HEK293 (cell line): ENCODE data around the gene ABHD12B.
A peak's percentile ranks its signal among the peaks of the same experiment; 100 is the strongest.

Experiments
- FEZF1 ChIP-seq: fragments of 450-650 bp; formaldehyde crosslinking; IDR thresholded peaks from 2 replicates; pipeline ENCODE4 v1.5.1; 2016; ENCODE audit warnings: missing biosample characterization, missing genetic modification characterization
- MZF1 ChIP-seq: fragments of 450-650 bp; formaldehyde crosslinking; IDR thresholded peaks from 2 replicates; pipeline ENCODE4 v1.5.1; 2017; ENCODE audit warnings: missing biosample characterization, missing genetic modification characterization, borderline replicate concordance
- SP2 ChIP-seq: fragments of 450-650 bp; formaldehyde crosslinking; IDR thresholded peaks from 2 replicates; pipeline ENCODE4 v1.5.1; 2016; ENCODE audit warnings: missing biosample characterization, missing genetic modification characterization
- SP3 ChIP-seq: fragments of 450-650 bp; formaldehyde crosslinking; IDR thresholded peaks from 2 replicates; pipeline ENCODE4 v1.5.1; 2016; ENCODE audit warnings: missing biosample characterization, missing genetic modification characterization
- YY2 ChIP-seq: fragments of 450-650 bp; formaldehyde crosslinking; IDR thresholded peaks from 2 replicates; pipeline ENCODE4 v1.5.1; 2016; ENCODE audit warnings: missing biosample characterization, missing genetic modification characterization
- ZFHX2 ChIP-seq: fragments of 450-650 bp; formaldehyde crosslinking; conservative IDR thresholded peaks from 2 replicates; pipeline ENCODE4 v1.5.1; 2016; ENCODE audit warnings: missing biosample characterization, missing genetic modification characterization
- ZFP37 ChIP-seq: fragments of 450-650 bp; formaldehyde crosslinking; IDR thresholded peaks from 2 replicates; pipeline ENCODE4 v1.5.1; 2016; ENCODE audit warnings: missing biosample characterization, missing genetic modification characterization
- ZNF214 ChIP-seq: fragments of 450-650 bp; formaldehyde crosslinking; IDR thresholded peaks from 2 replicates; pipeline ENCODE4 v1.5.1; 2017; ENCODE audit warnings: missing biosample characterization, mild to moderate bottlenecking, missing genetic modification characterization, borderline replicate concordance
- ZNF221 ChIP-seq: fragments of 450-650 bp; formaldehyde crosslinking; IDR thresholded peaks from 2 replicates; pipeline ENCODE4 v1.5.1; 2017; ENCODE audit warnings: missing biosample characterization, missing genetic modification characterization, borderline replicate concordance
- ZNF248 ChIP-seq: fragments of 450-650 bp; formaldehyde crosslinking; IDR thresholded peaks from 2 replicates; pipeline ENCODE4 v1.5.1; 2017; ENCODE audit warnings: missing biosample characterization, missing genetic modification characterization
- ZNF394 ChIP-seq: fragments of 450-650 bp; formaldehyde crosslinking; IDR thresholded peaks from 2 replicates; pipeline ENCODE4 v1.5.1; 2016; ENCODE audit warnings: missing biosample characterization, missing genetic modification characterization, mild to moderate bottlenecking, moderate library complexity, borderline replicate concordance
- ZNF404 ChIP-seq: fragments of 450-650 bp; formaldehyde crosslinking; IDR thresholded peaks from 2 replicates; pipeline ENCODE4 v1.5.1; 2017; ENCODE audit warnings: missing biosample characterization, missing genetic modification characterization
- ZNF544 ChIP-seq: fragments of 450-650 bp; formaldehyde crosslinking; IDR thresholded peaks from 2 replicates; pipeline ENCODE4 v1.5.0; 2017; ENCODE audit warnings: missing biosample characterization, missing genetic modification characterization
- ZNF701 ChIP-seq: fragments of 450-650 bp; formaldehyde crosslinking; IDR thresholded peaks from 2 replicates; pipeline ENCODE4 v1.5.1; 2016; ENCODE audit warnings: missing biosample characterization, missing genetic modification characterization
- ZNF747 ChIP-seq: fragments of 450-650 bp; formaldehyde crosslinking; IDR thresholded peaks from 2 replicates; pipeline ENCODE4 v1.5.1; 2016; ENCODE audit warnings: missing biosample characterization, missing genetic modification characterization
- ZNF785 ChIP-seq: fragments of 450-650 bp; formaldehyde crosslinking; IDR thresholded peaks from 2 replicates; pipeline ENCODE4 v1.5.1; 2016; ENCODE audit warnings: missing biosample characterization, missing genetic modification characterization
- ZSCAN30 ChIP-seq: fragments of 450-650 bp; IDR thresholded peaks from 2 replicates; pipeline ENCODE4 v1.5.1; 2018; ENCODE audit warnings: missing biosample characterization, mild to moderate bottlenecking, missing genetic modification characterization, moderate library complexity
- ZXDB ChIP-seq: fragments of 450-650 bp; formaldehyde crosslinking; IDR thresholded peaks from 2 replicates; pipeline ENCODE4 v1.5.1; 2016; ENCODE audit warnings: missing biosample characterization, missing genetic modification characterization
- TF ChIP-seq, protein P1 (sequence below): fragments of 450-650 bp; formaldehyde crosslinking; IDR thresholded peaks from 2 replicates; pipeline ENCODE4 v1.5.1; 2016; ENCODE audit warnings: missing biosample characterization, missing genetic modification characterization, low read depth
- TF ChIP-seq, protein P2 (sequence below): fragments of 450-650 bp; formaldehyde crosslinking; optimal IDR thresholded peaks from 2 replicates; pipeline ENCODE3; 2016; ENCODE audit warnings: missing biosample characterization, mild to moderate bottlenecking, missing genetic modification characterization
- TF ChIP-seq, protein P3 (sequence below): fragments of 450-650 bp; formaldehyde crosslinking; IDR thresholded peaks from 2 replicates; pipeline ENCODE4 v1.5.1; 2016; ENCODE audit warnings: missing biosample characterization, missing genetic modification characterization
- TF ChIP-seq, protein P4 (sequence below): fragments of 450-650 bp; formaldehyde crosslinking; IDR thresholded peaks from 2 replicates; pipeline ENCODE4 v1.5.1; 2016; ENCODE audit warnings: missing biosample characterization, missing genetic modification characterization
- TF ChIP-seq, protein P5 (sequence below): fragments of 450-650 bp; formaldehyde crosslinking; IDR thresholded peaks from 2 replicates; pipeline ENCODE4 v1.5.1; 2016; ENCODE audit warnings: missing biosample characterization, missing genetic modification characterization, borderline replicate concordance
- TF ChIP-seq, protein P6 (sequence below): fragments of 450-650 bp; formaldehyde crosslinking; IDR thresholded peaks from 2 replicates; pipeline ENCODE4 v1.5.1; 2016; ENCODE audit warnings: missing biosample characterization, missing genetic modification characterization
- TF ChIP-seq, protein P7 (sequence below): fragments of 450-650 bp; formaldehyde crosslinking; IDR thresholded peaks from 2 replicates; pipeline ENCODE4 v1.5.1; 2016; ENCODE audit warnings: missing biosample characterization, missing genetic modification characterization

ABHD12B gene

DNA sequence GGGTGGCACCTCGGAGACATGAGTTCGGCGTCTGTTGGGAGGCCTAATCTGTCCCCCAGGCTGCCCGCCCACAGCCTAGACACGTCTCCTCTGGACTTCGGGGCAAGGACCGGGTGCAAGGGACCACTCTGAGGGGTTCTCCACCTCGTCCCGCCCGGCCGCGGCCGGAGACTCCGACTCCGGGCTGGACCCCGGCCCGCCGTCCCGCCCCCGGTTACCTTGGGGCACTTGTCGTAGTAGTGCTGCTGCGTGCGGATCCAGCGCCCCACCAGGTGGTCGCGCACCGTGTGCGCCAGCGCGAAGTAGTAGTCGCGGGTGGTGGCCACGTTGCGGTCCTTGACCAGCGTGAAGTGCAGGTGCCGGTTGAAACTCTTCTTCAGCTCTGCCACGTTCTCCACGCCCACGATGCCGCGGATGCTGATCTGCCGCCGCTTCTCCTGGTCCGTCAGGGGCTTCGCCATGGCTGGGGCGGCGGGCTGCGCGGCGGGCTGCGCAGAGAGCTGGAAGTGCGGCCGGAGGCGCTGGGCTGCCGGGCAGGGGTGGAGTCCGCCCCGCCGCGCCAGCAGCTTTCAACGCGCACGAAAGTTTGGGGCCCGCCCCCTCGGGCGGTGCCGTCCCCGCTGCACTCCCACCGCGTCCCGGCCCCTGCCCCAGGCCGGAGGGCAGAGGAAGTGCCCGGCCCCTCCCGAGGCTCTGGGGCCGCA lies 72.2 kb downstream of the ABHD12B start, which contains the start of gene PYGL (continued):
- no peak; the same call in 1 of the 2 replicates for TF ChIP-seq ZFP37 (tag by site-specific recombination)
- TF ChIP-seq, protein P1, sequence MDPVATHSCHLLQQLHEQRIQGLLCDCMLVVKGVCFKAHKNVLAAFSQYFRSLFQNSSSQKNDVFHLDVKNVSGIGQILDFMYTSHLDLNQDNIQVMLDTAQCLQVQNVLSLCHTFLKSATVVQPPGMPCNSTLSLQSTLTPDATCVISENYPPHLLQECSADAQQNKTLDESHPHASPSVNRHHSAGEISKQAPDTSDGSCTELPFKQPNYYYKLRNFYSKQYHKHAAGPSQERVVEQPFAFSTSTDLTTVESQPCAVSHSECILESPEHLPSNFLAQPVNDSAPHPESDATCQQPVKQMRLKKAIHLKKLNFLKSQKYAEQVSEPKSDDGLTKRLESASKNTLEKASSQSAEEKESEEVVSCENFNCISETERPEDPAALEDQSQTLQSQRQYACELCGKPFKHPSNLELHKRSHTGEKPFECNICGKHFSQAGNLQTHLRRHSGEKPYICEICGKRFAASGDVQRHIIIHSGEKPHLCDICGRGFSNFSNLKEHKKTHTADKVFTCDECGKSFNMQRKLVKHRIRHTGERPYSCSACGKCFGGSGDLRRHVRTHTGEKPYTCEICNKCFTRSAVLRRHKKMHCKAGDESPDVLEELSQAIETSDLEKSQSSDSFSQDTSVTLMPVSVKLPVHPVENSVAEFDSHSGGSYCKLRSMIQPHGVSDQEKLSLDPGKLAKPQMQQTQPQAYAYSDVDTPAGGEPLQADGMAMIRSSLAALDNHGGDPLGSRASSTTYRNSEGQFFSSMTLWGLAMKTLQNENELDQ (tag by site-specific recombination), result no peak
- no peak for TF ChIP-seq ZNF747
- TF ChIP-seq, protein P2, sequence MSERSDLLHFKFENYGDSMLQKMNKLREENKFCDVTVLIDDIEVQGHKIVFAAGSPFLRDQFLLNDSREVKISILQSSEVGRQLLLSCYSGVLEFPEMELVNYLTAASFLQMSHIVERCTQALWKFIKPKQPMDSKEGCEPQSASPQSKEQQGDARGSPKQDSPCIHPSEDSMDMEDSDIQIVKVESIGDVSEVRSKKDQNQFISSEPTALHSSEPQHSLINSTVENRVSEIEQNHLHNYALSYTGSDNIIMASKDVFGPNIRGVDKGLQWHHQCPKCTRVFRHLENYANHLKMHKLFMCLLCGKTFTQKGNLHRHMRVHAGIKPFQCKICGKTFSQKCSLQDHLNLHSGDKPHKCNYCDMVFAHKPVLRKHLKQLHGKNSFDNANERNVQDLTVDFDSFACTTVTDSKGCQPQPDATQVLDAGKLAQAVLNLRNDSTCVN (tag by site-specific recombination), result peak; percentile 75
- TF ChIP-seq FEZF1, result no peak
- TF ChIP-seq, protein P3, sequence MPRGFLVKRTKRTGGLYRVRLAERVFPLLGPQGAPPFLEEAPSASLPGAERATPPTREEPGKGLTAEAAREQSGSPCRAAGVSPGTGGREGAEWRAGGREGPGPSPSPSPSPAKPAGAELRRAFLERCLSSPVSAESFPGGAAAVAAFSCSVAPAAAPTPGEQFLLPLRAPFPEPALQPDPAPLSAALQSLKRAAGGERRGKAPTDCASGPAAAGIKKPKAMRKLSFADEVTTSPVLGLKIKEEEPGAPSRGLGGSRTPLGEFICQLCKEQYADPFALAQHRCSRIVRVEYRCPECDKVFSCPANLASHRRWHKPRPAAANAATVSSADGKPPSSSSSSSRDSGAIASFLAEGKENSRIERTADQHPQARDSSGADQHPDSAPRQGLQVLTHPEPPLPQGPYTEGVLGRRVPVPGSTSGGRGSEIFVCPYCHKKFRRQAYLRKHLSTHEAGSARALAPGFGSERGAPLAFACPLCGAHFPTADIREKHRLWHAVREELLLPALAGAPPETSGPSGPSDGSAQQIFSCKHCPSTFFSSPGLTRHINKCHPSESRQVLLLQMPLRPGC (tag by site-specific recombination), result 0 out of 2 replicates have a peak, but pooled peaks have one; percentile 18
- TF ChIP-seq ZSCAN30 (tag by site-specific recombination), result peak; percentile 61; the same call in 1 of the 2 replicates
- no peak for TF ChIP-seq ZNF221 (tag by site-specific recombination)
- TF ChIP-seq, protein P4, sequence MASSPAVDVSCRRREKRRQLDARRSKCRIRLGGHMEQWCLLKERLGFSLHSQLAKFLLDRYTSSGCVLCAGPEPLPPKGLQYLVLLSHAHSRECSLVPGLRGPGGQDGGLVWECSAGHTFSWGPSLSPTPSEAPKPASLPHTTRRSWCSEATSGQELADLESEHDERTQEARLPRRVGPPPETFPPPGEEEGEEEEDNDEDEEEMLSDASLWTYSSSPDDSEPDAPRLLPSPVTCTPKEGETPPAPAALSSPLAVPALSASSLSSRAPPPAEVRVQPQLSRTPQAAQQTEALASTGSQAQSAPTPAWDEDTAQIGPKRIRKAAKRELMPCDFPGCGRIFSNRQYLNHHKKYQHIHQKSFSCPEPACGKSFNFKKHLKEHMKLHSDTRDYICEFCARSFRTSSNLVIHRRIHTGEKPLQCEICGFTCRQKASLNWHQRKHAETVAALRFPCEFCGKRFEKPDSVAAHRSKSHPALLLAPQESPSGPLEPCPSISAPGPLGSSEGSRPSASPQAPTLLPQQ, result no peak
- TF ChIP-seq ZNF214 (tag by site-specific recombination), result no peak
- peak; percentile 53 for TF ChIP-seq SP3 (tag by site-specific recombination)
- TF ChIP-seq, protein P5, sequence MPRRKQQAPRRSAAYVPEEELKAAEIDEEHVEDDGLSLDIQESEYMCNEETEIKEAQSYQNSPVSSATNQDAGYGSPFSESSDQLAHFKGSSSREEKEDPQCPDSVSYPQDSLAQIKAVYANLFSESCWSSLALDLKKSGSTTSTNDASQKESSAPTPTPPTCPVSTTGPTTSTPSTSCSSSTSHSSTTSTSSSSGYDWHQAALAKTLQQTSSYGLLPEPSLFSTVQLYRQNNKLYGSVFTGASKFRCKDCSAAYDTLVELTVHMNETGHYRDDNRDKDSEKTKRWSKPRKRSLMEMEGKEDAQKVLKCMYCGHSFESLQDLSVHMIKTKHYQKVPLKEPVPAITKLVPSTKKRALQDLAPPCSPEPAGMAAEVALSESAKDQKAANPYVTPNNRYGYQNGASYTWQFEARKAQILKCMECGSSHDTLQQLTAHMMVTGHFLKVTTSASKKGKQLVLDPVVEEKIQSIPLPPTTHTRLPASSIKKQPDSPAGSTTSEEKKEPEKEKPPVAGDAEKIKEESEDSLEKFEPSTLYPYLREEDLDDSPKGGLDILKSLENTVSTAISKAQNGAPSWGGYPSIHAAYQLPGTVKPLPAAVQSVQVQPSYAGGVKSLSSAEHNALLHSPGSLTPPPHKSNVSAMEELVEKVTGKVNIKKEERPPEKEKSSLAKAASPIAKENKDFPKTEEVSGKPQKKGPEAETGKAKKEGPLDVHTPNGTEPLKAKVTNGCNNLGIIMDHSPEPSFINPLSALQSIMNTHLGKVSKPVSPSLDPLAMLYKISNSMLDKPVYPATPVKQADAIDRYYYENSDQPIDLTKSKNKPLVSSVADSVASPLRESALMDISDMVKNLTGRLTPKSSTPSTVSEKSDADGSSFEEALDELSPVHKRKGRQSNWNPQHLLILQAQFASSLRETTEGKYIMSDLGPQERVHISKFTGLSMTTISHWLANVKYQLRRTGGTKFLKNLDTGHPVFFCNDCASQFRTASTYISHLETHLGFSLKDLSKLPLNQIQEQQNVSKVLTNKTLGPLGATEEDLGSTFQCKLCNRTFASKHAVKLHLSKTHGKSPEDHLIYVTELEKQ (tag by site-specific recombination), result no peak
- peak; percentile 77 for TF ChIP-seq ZFHX2
- no peak for TF ChIP-seq MZF1 (tag by site-specific recombination)
- TF ChIP-seq ZNF394 (tag by site-specific recombination), result peak; percentile 96
- no peak for TF ChIP-seq ZNF701 (tag by site-specific recombination)
- TF ChIP-seq ZNF248 (tag by site-specific recombination), result no peak
- no peak for TF ChIP-seq ZNF785 (tag by site-specific recombination)
- TF ChIP-seq, protein P6, sequence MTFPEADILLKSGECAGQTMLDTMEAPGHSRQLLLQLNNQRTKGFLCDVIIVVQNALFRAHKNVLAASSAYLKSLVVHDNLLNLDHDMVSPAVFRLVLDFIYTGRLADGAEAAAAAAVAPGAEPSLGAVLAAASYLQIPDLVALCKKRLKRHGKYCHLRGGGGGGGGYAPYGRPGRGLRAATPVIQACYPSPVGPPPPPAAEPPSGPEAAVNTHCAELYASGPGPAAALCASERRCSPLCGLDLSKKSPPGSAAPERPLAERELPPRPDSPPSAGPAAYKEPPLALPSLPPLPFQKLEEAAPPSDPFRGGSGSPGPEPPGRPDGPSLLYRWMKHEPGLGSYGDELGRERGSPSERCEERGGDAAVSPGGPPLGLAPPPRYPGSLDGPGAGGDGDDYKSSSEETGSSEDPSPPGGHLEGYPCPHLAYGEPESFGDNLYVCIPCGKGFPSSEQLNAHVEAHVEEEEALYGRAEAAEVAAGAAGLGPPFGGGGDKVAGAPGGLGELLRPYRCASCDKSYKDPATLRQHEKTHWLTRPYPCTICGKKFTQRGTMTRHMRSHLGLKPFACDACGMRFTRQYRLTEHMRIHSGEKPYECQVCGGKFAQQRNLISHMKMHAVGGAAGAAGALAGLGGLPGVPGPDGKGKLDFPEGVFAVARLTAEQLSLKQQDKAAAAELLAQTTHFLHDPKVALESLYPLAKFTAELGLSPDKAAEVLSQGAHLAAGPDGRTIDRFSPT (tag by site-specific recombination), result 0 out of 2 replicates have a peak, but pooled peaks have one; percentile 69
- no peak for TF ChIP-seq ZNF404 (tag by site-specific recombination)
- TF ChIP-seq, protein P7, sequence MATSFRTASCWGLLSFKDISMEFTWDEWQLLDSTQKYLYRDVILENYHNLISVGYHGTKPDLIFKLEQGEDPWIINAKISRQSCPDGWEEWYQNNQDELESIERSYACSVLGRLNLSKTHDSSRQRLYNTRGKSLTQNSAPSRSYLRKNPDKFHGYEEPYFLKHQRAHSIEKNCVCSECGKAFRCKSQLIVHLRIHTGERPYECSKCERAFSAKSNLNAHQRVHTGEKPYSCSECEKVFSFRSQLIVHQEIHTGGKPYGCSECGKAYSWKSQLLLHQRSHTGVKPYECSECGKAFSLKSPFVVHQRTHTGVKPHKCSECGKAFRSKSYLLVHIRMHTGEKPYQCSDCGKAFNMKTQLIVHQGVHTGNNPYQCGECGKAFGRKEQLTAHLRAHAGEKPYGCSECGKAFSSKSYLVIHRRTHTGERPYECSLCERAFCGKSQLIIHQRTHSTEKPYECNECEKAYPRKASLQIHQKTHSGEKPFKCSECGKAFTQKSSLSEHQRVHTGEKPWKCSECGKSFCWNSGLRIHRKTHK (tag by site-specific recombination), result no peak
- TF ChIP-seq YY2, result peak; percentile 36; the same call in 1 of the 2 replicates
- TF ChIP-seq ZXDB (tag by site-specific recombination), result no peak
- TF ChIP-seq ZNF544 (tag by site-specific recombination), result no peak
- TF ChIP-seq SP2 (tag by site-specific recombination), result peak; percentile 35
